DMS 273 (cell line): ENCODE results near the gene PI4KB.
"Not testable (repeated sequence)": the region's sequence is repeated elsewhere in the genome, so short reads cannot be mapped to it uniquely, and the experiment has no call there.

Experiments used
- DNase-seq: peaks from one replicate; lab custom pipeline; 2025; ENCODE audit not compliant: unreplicated experiment; lab: John Stamatoyannopoulos, UW

PI4KB gene

GRCh38 chr1:151327223-151327902, at the start of gene PI4KB:
PI4KB (minus strand) TSS chr1:151327416; CDS start chr1:151316481, 10,935 bp downstream.
- peak; percentile 100 for DNase-seq

DNA sequence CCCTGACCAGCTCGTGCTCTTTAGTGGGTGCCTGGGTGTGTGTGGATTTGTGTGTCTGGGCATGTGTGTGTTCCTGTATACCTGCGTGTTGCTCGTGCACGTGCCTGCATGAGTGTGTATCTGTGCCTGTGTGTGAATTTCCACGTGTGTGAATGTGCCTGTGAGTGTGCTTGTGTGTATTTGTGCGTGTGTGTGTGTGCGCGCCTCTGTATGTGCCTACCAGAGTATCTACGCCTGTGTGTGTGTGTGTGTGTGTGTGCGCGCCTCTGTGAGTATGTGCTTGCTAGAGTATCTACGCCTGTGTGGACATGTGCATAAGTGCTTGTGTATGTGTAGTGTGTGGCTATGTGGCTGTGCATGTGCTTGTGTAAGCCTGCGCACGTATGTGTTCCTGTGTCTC, 46.0 kb upstream of the PI4KB start:
- DNase-seq, result no peak

DNA sequence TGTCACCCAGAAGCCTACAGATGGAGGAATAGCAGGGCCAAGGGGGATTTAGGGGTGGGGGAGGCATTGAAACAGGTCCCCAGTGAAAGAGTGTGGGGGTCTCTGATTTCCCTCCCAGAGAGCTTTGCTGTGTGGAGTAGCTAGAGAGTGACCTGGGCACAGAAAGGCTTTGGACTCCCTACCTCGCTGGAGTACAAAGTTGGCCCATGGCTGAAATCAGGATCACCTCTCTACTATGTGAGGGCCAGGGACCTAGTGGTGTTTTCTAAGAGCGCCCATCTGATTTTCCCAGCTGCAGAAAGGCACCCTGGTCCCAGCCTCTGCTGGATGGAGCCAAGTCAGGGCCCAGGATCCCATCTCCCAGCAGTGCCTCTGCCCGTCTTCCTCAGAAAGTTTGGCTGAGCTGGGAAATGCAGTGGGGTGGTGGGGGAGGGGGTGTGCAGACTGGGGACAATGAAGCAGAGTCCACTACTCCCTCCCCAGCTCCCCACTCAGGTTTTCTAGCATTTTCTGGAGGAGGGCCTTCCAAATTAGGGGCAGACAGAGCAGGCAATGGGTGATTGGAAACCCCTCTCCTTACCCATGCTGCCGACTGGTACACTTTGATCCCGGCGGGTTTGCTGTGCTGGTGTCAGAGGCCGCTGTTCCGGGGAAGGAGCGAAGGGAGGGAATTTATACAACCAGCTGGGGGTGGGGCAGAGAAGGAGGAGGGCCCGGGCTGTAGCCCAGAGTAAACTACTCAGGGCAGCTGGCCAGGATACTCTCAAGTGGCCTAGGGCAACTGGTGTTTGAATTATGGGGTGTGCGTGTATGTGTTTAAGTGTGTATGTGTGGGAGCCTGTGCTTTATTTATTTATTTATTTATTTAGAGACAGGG, 45.1 kb upstream of the PI4KB start, which contains the start of gene SELENBP1:
Gene SELENBP1, minus strand, starts transcription at position 648 of the 877 bp plus-strand sequence. Its CDS starts 64 bp downstream, at position 584.
- DNase-seq, result peak; percentile 100

GRCh38 chr1:151371370-151372057, 44.3 kb upstream of the PI4KB start:
- DNase-seq, result peak; percentile 100

GRCh38 chr1:151370211-151370911, 43.1 kb upstream of the PI4KB start:
- peak; percentile 94 for DNase-seq

DNA sequence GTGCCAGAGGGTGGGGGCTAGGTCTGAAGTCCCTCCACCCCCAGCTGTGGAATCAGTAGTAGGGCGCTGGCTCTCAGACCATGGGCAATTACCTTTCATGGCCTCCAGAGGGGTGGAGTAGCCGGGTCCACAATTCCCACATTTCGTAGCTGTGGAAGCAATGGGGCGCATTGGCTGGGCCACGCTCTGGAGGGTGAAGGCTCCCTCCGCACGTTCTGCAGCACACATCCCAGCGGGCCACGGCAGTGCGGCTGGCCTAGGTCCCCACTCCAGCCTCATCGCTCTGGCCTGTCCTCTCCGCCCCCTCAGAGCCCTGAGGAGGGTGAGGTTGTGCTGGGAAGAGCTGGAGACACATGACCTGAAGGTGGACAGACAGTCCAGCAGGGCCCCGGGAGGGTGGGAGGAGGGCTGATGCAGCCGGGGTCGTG, 42.4 kb upstream of the PI4KB start:
- DNase-seq, result no peak

- no peak for DNase-seq
These were observed 42.0 kb upstream of the PI4KB start for GRCh38 chr1:151369302-151369610.

GRCh38 chr1:151368393-151369301, 41.4 kb upstream of the PI4KB start:
- DNase-seq, result no peak

DNA sequence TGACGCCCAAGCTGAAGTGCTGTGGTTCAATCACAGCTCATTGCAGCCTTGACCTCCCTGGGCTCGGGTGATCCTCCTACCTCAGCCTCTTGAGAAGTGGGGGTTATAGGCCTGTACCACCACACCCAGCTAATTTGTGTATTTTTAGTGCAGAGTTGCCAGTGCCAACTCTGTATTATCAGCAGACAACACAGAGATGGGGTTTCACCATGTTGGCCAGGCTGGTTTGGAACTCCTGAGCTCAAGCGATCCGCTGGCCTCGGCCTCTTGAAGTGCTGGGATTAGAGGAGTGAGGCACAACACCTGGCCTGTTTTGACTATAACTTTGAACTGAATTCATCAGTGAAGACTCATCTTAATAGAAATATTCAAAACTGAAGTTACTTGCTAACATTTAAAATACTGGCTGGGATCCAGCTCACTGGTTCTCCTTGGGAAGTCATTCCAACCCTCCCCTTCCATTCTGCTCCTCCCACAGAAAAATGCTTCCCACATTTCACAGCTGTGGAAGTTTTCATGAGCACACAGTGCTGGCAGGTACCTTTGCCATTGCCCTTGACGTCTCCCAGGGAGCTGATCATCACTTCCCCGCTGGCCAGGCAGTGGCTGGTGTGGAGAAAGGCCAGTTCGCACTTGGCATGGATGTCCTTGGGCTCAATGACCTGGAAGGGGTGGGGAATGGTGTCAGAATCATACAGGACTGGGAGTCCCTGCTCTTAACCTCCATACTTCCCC, 40.6 kb upstream of the PI4KB start:
- no peak for DNase-seq

GRCh38 chr1:151364996-151365395, 37.8 kb upstream of the PI4KB start:
- no peak for DNase-seq

- no peak for DNase-seq
These were observed 35.3 kb upstream of the PI4KB start for GRCh38 chr1:151362308-151363155.

GRCh38 chr1:151361883-151362282, 34.7 kb upstream of the PI4KB start:
- no peak for DNase-seq

GRCh38 chr1:151356696-151357095, 29.5 kb upstream of the PI4KB start:
- no peak for DNase-seq

DNA sequence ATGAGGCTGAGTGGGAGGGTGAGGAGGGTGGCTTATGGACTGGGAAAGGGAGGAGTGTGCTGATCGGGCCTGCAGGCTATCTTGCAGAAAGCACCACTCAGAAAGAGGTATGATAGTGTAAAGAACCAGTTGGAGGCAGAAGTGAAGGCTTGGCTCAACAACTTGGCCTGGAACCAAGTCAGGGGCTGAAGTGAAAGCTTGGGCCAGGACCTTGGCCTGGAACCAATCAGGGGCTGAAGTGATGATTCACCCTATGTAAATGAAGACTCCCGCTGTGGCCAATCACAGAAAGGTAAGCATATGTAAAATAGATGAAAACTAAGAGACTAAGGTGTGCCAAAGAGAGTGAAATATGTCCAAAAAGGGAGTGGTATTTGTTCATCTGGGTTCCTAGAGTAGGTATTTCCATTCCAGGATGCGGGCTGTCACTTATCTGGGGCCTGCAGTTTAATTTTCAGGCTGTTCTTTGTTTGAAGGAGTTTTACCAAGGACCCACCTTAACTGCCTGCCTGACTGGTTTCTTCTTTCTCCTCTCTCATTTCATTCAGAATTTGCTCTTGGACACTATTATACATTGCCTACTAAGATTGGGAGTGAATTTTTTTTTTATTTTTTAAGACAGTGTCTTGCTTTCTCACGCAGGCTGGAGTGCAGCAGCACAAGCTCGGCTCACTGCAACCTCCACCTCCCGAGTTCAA, 25.0 kb upstream of the PI4KB start:
- peak; percentile 96 for DNase-seq

GRCh38 chr1:151350323-151350722, 23.1 kb upstream of the PI4KB start:
- not testable (repeated sequence) for DNase-seq

GRCh38 chr1:151347523-151348246, 20.5 kb upstream of the PI4KB start:
- DNase-seq, result no peak
